ENCODE results near the gene ZFYVE19.
"Not testable (repeated sequence)": the region's sequence is repeated elsewhere in the genome, so short reads cannot be mapped to it uniquely, and the experiment has no call there.

The ZFYVE19 gene

GRCh38 chr15:40852529-40852928 is 45.6 kb downstream of the ZFYVE19 start:
- Histone ChIP-seq H3K4me3 (no peak overlapping the region), H3K27ac (no peak overlapping the region), H3K9me3 (ENCODE audit: low read depth, low read length) (no peaks in the 10 kb centered on the region), H3K36me3 (ENCODE audit: insufficient read depth, low read length) (no peaks in the 10 kb centered on the region), H3K9ac (ENCODE audit: insufficient read length) (no peak overlapping the region)
- no peak for DNase-seq (ENCODE audit: low read depth, low spot score)
- TF ChIP-seq POLR2AphosphoS5 (IDR thresholded peaks at IDR 0.05; ENCODE audit: borderline replicate concordance, low read depth, low read length), result no peak
- no peak for TF ChIP-seq FOXP2 (optimal IDR thresholded peaks at IDR 0.05; ENCODE audit: control extremely low read depth, extremely low read length, insufficient read depth)
- TF ChIP-seq EZH2 (IDR thresholded peaks at IDR 0.05), result no peak

DNA sequence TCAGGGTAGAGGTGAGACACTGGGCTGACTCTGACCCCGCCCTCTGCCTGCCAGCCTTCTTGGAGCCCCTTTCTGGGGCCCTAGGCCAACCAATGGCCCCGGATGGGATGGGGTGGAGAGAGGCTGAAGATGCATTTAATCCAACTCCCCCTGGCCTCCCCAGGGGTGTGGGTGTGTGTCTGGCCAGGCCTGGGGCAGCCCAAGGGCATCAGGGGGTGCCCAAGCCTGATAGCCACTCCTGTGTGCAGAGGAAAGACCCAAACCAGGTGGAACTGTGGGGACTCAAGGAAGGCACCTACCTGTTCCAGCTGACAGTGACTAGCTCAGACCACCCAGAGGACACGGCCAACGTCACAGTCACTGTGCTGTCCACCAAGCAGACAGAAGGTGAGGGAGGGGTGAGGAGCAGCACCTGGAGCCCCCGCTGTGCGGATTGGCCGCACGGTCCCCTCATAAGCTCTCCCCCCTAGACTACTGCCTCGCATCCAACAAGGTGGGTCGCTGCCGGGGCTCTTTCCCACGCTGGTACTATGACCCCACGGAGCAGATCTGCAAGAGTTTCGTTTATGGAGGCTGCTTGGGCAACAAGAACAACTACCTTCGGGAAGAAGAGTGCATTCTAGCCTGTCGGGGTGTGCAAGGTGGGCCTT is 46.5 kb downstream of the ZFYVE19 start:
- Histone ChIP-seq H3K27ac (no peak overlapping the region), H3K9me3 (ENCODE audit: low read depth, low read length) (no peaks in the 10 kb centered on the region), H3K9ac (ENCODE audit: insufficient read length) (no peak overlapping the region), H3K36me3 (ENCODE audit: insufficient read depth, low read length) (no peaks in the 10 kb centered on the region), H3K4me3 (no peak overlapping the region)
- no peak for DNase-seq (ENCODE audit: low read depth, low spot score)
- TF ChIP-seq FOXP2 (optimal IDR thresholded peaks at IDR 0.05; ENCODE audit: control extremely low read depth, extremely low read length, insufficient read depth) (no peak), POLR2AphosphoS5 (IDR thresholded peaks at IDR 0.05; ENCODE audit: borderline replicate concordance, low read depth, low read length) (no peak), EZH2 (IDR thresholded peaks at IDR 0.05) (no peak)

GRCh38 chr15:40854161-40854560 is 47.3 kb downstream of the ZFYVE19 start:
- TF ChIP-seq FOXP2 (optimal IDR thresholded peaks at IDR 0.05; ENCODE audit: control extremely low read depth, extremely low read length, insufficient read depth) (no peak), EZH2 (IDR thresholded peaks at IDR 0.05) (no peak), POLR2AphosphoS5 (IDR thresholded peaks at IDR 0.05; ENCODE audit: borderline replicate concordance, low read depth, low read length) (no peak)
- H3K9ac ChIP-seq (ENCODE audit: insufficient read length), result no peak overlapping the region
- no peaks in the 10 kb centered on the region for H3K9me3 ChIP-seq (ENCODE audit: low read depth, low read length)
- DNase-seq (ENCODE audit: low read depth, low spot score), result no peak
- H3K36me3 ChIP-seq (ENCODE audit: insufficient read depth, low read length), result no peaks in the 10 kb centered on the region
- H3K4me3 ChIP-seq, result no peak overlapping the region
- H3K27ac ChIP-seq, result no peak overlapping the region

DNA sequence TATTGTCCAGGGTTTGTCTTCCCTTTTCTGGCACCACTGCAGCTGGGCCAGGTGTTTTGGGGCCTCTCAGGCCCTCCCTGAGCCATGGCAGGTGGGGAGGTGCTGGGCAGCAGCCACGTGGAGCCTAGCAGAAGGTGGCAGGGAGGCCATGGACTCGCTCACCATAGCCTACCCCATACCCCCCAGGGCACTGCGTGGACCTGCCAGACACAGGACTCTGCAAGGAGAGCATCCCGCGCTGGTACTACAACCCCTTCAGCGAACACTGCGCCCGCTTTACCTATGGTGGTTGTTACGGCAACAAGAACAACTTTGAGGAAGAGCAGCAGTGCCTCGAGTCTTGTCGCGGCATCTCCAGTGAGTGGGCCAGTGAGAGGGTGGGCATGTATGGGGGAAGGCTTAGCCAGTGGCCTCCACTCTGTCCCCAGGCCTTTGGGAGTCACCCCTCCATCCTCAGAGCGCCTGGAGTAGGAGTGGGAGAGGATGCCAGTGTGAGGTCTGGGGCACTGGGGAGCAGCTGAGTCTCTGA is 48.9 kb downstream of the ZFYVE19 start:
- H3K9me3 ChIP-seq (ENCODE audit: low read depth, low read length), result no peaks in the 10 kb centered on the region
- DNase-seq (ENCODE audit: low read depth, low spot score), result no peak
- H3K4me3 ChIP-seq, result no peak overlapping the region
- H3K27ac ChIP-seq, result no peak overlapping the region
- H3K36me3 ChIP-seq (ENCODE audit: insufficient read depth, low read length), result no peaks in the 10 kb centered on the region
- TF ChIP-seq FOXP2 (optimal IDR thresholded peaks at IDR 0.05; ENCODE audit: control extremely low read depth, extremely low read length, insufficient read depth) (no peak), EZH2 (IDR thresholded peaks at IDR 0.05) (no peak), POLR2AphosphoS5 (IDR thresholded peaks at IDR 0.05; ENCODE audit: borderline replicate concordance, low read depth, low read length) (no peak)
- no peak overlapping the region for H3K9ac ChIP-seq (ENCODE audit: insufficient read length)

GRCh38 chr15:40856746-40857145 is 49.9 kb downstream of the ZFYVE19 start:
- no peak overlapping the region for H3K9ac ChIP-seq (ENCODE audit: insufficient read length)
- H3K9me3 ChIP-seq (ENCODE audit: low read depth, low read length), result no peaks in the 10 kb centered on the region
- no peak for DNase-seq (ENCODE audit: low read depth, low spot score)
- no peak overlapping the region for H3K4me3 ChIP-seq
- TF ChIP-seq FOXP2 (optimal IDR thresholded peaks at IDR 0.05; ENCODE audit: control extremely low read depth, extremely low read length, insufficient read depth) (no peak), EZH2 (IDR thresholded peaks at IDR 0.05) (no peak), POLR2AphosphoS5 (IDR thresholded peaks at IDR 0.05; ENCODE audit: borderline replicate concordance, low read depth, low read length) (no peak)
- H3K36me3 ChIP-seq (ENCODE audit: insufficient read depth, low read length), result no peaks in the 10 kb centered on the region
- H3K27ac ChIP-seq, result no peak overlapping the region

- no peaks in the 10 kb centered on the region for H3K9me3 ChIP-seq (ENCODE audit: low read depth, low read length)
- TF ChIP-seq EZH2 (IDR thresholded peaks at IDR 0.05) (no peak), FOXP2 (optimal IDR thresholded peaks at IDR 0.05; ENCODE audit: control extremely low read depth, extremely low read length, insufficient read depth) (no peak), POLR2AphosphoS5 (IDR thresholded peaks at IDR 0.05; ENCODE audit: borderline replicate concordance, low read depth, low read length) (no peak)
- H3K36me3 ChIP-seq (ENCODE audit: insufficient read depth, low read length), result no peaks in the 10 kb centered on the region
- no peak overlapping the region for H3K4me3 ChIP-seq
- no peak overlapping the region for H3K9ac ChIP-seq (ENCODE audit: insufficient read length)
- H3K27ac ChIP-seq, result no peak overlapping the region
- DNase-seq (ENCODE audit: low read depth, low spot score), result no peak
Observed at GRCh38 chr15:40857601-40858341, 50.9 kb downstream of the ZFYVE19 start.

DNA sequence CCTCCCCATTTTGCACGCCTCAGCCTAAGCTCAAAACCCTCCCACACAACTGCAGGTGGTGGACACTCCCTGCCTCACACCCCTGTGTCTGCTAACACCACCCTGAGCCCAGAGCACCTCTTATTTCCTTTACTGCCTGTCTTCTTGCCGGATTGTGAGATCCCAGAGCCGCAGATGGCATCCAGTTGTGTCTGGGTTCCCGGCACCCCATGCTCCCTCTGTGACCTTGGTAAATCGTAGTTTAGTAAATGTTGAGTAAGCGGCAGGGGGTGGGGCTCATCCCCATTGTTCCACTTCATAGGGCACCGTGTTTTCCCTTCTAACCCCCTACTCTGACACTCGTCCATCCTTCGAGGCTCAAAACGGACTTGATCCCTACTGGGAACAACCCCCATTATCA is 51.8 kb downstream of the ZFYVE19 start:
- TF ChIP-seq POLR2AphosphoS5 (IDR thresholded peaks at IDR 0.05; ENCODE audit: borderline replicate concordance, low read depth, low read length), result no peak
- no peak for TF ChIP-seq FOXP2 (optimal IDR thresholded peaks at IDR 0.05; ENCODE audit: control extremely low read depth, extremely low read length, insufficient read depth)
- TF ChIP-seq EZH2 (IDR thresholded peaks at IDR 0.05), result no peak
- Histone ChIP-seq H3K36me3 (ENCODE audit: insufficient read depth, low read length) (no peaks in the 10 kb centered on the region), H3K9me3 (ENCODE audit: low read depth, low read length) (no peaks in the 10 kb centered on the region), H3K9ac (ENCODE audit: insufficient read length) (no peak overlapping the region), H3K4me3 (no peak overlapping the region), H3K27ac (no peak overlapping the region)
- DNase-seq (ENCODE audit: low read depth, low spot score), result no peak

- TF ChIP-seq POLR2AphosphoS5 (IDR thresholded peaks at IDR 0.05; ENCODE audit: borderline replicate concordance, low read depth, low read length) (no peak), FOXP2 (optimal IDR thresholded peaks at IDR 0.05; ENCODE audit: control extremely low read depth, extremely low read length, insufficient read depth) (no peak), EZH2 (IDR thresholded peaks at IDR 0.05) (no peak)
- no peak overlapping the region for H3K27ac ChIP-seq
- no peak overlapping the region for H3K9ac ChIP-seq (ENCODE audit: insufficient read length)
- H3K9me3 ChIP-seq (ENCODE audit: low read depth, low read length), result no peaks in the 10 kb centered on the region
- no peaks in the 10 kb centered on the region for H3K36me3 ChIP-seq (ENCODE audit: insufficient read depth, low read length)
- no peak overlapping the region for H3K4me3 ChIP-seq
- DNase-seq (ENCODE audit: low read depth, low spot score), result peak; percentile 37
Observed at GRCh38 chr15:40859206-40859851, 52.4 kb downstream of the ZFYVE19 start.

- H3K36me3 ChIP-seq (ENCODE audit: insufficient read depth, low read length); H3K27ac ChIP-seq; DNase-seq (ENCODE audit: low read depth, low spot score); H3K9ac ChIP-seq (ENCODE audit: insufficient read length); H3K4me3 ChIP-seq; H3K9me3 ChIP-seq (ENCODE audit: low read depth, low read length): not testable (repeated sequence)
Observed at GRCh38 chr15:40861147-40861546, 54.3 kb downstream of the ZFYVE19 start.

Measured in SK-N-MC (cell line).